Choroid plexus epithelial cell (primary cell): ENCODE measurements around the gene FAM174C.
"Not testable (repeated sequence)": the region's sequence is repeated elsewhere in the genome, so short reads cannot be mapped to it uniquely, and the experiment has no call there.

Experiments used
- DNase-seq: peaks from one replicate; pipeline ENCODE4 v3.0.0-alpha.2; 2010; ENCODE audit warnings: low read depth
- H3K4me3 ChIP-seq: 2 replicates; pipeline ENCODE4 v1.5.1; 2011; ENCODE audit warnings: low read depth, mild to moderate bottlenecking, control low read depth, low read length, moderate library complexity
- CTCF ChIP-seq: conservative IDR thresholded peaks from 2 replicates; pipeline ENCODE4 v1.5.1; 2011; ENCODE audit warnings: low read depth, mild to moderate bottlenecking, control low read depth, inconsistent platforms, low read length, moderate library complexity

The FAM174C gene

DNA sequence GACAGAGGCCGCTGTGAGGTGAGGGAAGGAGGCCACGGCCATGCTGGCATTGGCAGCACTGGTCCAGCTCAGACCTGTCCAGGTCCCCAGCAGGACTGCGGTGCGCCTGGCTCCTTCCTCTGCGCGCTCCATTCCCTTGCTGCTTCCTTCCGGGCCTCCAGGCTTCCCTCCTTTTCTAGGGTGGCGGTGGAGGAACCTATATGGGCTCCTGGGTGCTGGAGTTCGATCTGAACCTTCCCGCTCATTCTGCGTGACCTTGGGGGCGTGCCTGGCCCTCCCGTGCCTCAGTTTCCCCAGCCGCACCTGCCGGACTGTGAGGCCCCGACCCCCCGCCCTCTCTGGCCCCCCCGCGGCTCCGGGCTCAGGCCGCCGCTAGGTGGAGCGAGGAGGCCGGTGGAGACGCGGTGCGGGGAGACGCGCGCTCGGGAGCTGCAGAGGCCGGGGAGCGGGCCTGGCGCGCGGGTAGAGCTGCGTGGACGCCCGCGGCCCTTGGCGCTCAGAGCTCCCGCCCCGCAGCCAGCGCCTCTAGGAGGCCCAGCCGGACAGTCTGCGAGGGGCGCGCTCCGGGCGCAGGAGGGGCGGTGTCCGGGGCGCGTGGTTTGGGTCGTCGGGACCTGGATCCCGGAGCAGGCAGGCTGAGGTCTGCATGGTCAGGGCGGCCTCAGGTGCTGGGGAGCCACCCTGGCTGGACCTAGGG, 40.3 kb downstream of the FAM174C start:
- H3K4me3 ChIP-seq = peak overlapping the region; percentile 20
- peak; percentile 53 for TF ChIP-seq CTCF

GRCh38 chr19:1316466-1316865, 41.1 kb downstream of the FAM174C start:
- H3K4me3 ChIP-seq = no peak overlapping the region
- no peak for DNase-seq
- no peak for TF ChIP-seq CTCF

More for the DNA sequence above, 40.3 kb downstream of the FAM174C start:
- peak; percentile 59 for DNase-seq

GRCh38 chr19:1317274-1318003, 42.1 kb downstream of the FAM174C start:
- TF ChIP-seq CTCF = no peak
- H3K4me3 ChIP-seq = no peak overlapping the region
- DNase-seq = no peak

DNA sequence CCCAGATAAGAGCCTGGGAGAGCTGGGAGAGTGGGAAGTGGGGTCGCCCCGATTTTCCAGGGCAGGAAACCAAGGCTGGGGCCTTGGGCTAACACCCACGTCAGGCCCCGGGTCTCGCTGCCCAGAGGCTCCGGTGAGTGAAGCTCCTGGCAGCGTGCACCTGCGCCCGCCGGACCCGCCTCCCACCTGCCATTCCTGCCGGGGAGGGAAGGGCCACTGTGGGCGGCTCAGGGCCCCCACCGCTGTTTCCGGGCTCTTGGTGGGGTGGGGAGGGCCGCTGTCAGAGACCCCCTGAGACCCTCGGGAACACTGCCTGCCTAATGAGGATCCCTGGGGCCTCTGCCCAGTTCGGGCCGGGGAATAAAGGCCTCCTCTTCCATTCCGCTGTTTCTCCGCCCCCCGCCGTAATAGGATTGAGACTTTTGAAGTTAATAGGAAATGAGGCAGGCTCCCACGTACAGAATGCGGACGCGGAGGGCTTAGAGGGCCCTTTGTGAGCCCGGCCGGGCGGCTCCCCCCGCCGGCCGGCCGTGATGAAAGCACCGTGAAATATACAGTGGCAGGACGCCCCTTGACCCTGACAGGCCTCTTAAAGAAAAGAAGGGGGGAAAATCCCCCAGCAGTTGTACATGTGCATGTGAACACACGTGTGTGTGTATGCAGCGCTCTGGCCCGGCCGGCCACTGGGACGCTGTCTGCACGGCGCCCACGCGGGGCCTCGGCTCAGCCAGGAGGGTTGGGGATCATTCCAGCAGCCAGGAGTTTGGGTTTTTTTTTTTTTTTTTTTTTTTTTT, 43.5 kb downstream of the FAM174C start:
- TF ChIP-seq CTCF = no peak
- DNase-seq = no peak

GRCh38 chr19:1320282-1320650, 44.9 kb downstream of the FAM174C start:
- not testable (repeated sequence) for H3K4me3 ChIP-seq, DNase-seq

More for the DNA sequence above, 43.5 kb downstream of the FAM174C start:
- H3K4me3 ChIP-seq = no peak overlapping the region

DNA sequence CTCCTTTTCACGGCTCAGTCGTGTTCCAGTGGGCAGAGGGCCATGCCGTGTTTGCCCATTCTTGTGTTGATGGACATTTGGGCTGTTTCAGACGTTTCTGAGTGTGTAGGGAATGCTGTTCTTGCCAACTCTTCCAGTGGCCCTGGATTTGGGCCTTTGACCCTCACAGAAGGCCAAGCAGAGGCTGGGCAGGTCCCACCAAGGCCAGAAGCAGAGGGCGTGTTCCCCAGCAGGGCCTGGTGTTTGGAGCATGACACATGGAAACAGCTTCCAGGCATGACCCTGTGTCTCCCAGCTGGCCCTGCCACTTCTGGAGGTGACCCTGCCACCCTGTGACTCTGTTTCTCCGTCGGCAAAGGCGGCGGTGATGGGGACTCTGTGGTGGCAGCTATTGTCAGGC, 46.2 kb downstream of the FAM174C start:
- TF ChIP-seq CTCF = no peak
- DNase-seq = no peak
- no peak overlapping the region for H3K4me3 ChIP-seq
